DMS114 treated with DMSO at 0.1 percent for 48 hours (cell line): Measurements from ENCODE around the gene CCL25.
A peak's percentile ranks its signal among the peaks of the same experiment; 100 is the strongest.

ENCODE experiments used
- DNase-seq: peaks from one replicate; lab custom pipeline; 2025; ENCODE audit not compliant: unreplicated experiment; lab: John Stamatoyannopoulos, UW

Gene CCL25

DNA sequence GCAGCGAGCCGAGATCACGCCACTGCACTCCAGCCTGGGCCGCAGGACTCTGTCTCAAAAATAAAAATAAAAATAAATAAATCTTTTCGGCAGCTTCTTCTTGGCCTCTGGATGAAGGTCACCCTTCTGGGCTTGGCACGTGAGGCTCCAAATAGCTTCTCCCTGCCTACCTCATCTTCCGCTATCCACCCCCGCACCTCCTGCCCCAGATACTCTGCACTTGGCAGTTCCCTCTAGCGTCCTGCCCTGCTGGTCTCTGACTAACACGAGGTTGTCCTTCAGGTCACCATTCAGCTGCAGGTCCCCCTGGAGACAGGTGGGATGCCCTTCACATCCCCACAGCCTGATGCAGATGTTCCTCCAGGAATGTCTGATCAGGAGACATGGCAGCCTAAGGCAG lies 8.5 kb upstream of the CCL25 start:
- no peak for DNase-seq

- no peak for DNase-seq
These were observed 6.5 kb upstream of the CCL25 start for GRCh38 chr19:8045872-8046568.

GRCh38 chr19:8046569-8047165 lies 5.9 kb upstream of the CCL25 start:
- no peak for DNase-seq

- DNase-seq = peak; percentile 79
These were observed 2.1 kb upstream of the CCL25 start for GRCh38 chr19:8050274-8051096.

- DNase-seq = no peak
These were observed 1.6 kb downstream of the CCL25 start for GRCh38 chr19:8054169-8054568.

DNA sequence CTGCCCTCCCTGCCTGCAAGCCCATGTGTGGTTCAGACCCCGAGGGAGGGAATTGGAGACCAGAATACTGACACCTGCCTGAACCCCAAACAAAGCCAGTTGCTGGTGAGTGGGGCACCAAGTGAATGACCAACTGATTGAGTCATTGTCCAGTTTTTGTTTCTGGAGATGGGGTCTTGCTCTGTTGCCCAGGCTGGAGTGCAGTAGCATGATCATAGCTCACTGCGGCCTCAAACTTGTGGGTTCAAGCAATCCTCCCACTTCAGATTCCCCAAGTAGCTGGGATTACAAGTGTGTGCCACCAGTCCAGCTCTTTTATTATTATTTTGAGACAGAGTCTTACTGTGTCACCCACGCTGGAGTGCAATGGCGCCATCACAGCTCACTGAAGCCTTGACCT lies 4.0 kb downstream of the CCL25 start:
- no peak for DNase-seq

GRCh38 chr19:8057545-8058270 lies 5.1 kb downstream of the CCL25 start:
- no peak for DNase-seq

GRCh38 chr19:8064911-8065874 lies 12.6 kb downstream of the CCL25 start:
- DNase-seq = no peak

- no peak for DNase-seq
These were observed 13.3 kb downstream of the CCL25 start for GRCh38 chr19:8065875-8066261.

GRCh38 chr19:8069096-8069973 lies 16.8 kb downstream of the CCL25 start:
- no peak for DNase-seq

DNA sequence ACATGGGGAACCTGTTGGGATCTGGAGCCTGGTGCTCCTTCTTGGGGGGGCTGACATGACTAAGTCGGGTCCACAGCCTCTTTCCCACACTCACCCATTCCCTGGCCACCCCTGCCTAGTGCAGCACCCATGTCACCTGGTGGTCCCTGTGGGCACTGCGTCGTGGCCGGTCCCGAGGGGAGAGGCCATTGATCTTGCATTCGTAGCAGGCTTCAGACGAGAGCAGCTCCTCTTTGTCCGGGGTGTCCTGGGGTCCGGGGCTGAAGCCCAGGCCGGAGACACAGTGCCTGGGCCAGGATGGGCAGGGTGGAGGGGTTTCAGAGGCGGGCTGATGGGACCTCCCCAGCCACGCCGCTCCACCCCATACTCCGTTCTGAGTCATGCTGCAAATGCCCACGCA lies 19.4 kb downstream of the CCL25 start:
- DNase-seq = no peak

GRCh38 chr19:8074501-8074900 lies 21.9 kb downstream of the CCL25 start:
- DNase-seq = no peak

GRCh38 chr19:8075158-8076074 lies 22.9 kb downstream of the CCL25 start:
- DNase-seq = no peak

DNA sequence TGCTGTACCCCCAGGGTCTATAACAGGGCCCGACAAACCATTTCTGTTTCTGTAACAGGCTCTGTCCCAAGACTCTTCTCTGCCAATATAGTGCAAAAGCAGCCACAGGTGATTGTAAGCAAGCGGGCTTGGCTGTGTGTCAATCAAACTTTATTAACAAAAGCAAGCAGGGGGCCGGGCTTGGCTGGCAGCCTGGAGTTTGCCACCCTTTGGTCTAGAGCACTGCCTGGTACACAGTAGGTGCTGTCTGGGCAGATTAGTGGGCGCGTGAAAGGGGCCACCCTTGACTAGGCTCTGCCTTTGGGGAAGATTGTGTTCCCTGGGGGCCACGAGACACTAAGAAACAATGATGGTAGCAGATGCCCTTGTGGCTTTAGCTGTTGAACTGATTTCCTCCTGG lies 27.4 kb downstream of the CCL25 start:
- no peak for DNase-seq

DNA sequence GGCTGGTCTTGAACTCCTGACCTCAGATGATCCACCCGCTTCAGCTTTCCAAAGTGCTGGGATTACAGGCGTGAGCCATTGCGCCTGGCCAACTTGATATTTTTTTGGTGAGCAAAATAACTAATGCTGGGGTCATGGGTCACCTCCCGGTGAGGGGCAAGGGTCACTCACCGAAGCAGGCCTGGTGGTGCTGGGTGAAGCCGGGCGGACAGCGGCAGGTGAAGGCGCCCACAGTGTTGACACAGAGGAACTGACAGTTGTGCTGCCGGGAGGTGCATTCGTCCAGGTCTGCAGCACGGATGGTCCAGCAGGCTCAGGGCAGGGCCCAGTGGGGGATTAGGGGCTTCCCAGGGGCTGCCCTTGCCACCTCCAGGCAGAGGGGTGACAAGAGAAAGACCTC lies 28.3 kb downstream of the CCL25 start:
- no peak for DNase-seq

- no peak for DNase-seq
These were observed 29.3 kb downstream of the CCL25 start for GRCh38 chr19:8081569-8082550.

GRCh38 chr19:8083141-8083540 lies 30.6 kb downstream of the CCL25 start:
- DNase-seq = no peak
